HCT116 (cell line): ENCODE data around the gene RNF182. TPM values are rescaled to one million over a fixed set of nuclear protein-coding genes. Genes with fewer than 3 reads are reported as not detected.

Experiments used
- ATAC-seq: fragments of 200-7000 bp; cut with Tn5 transposase; 2 replicates; pipeline ENCODE4 v1.9.1; 2020; ENCODE audit warnings: mild to moderate bottlenecking, moderate library complexity
- BruUV-seq: library from RNA; stranded (reverse); fragments of 400-500 nt; replicated peaks from 2 replicates; lab custom pipeline; 2021; lab: Mats Ljungman, UMichigan
- CTCF ChIA-PET: fragments of 300-600 bp; sonication (Branson Sonifier 250); formaldehyde crosslinking; loops from one replicate; lab custom pipeline; 2021; ENCODE audit warnings: antibody characterized with exemption; lab: Charles Lee
- POLR2A ChIA-PET: fragments of 300-600, 350-600 bp; sonication (Branson Sonifier 250); formaldehyde crosslinking; loops from one replicate; lab custom pipeline; 2021; ENCODE audit warnings: antibody characterized with exemption; lab: Charles Lee
- RAD21 ChIA-PET, 2 experiments: fragments of 300-600 bp; sonication (Branson Sonifier 250); formaldehyde crosslinking; loops; one replicate each; lab custom pipeline; 2023; ENCODE audit warnings: low total read pairs in 2 of 2; ENCODE audit not compliant: uncharacterized antibody in 2 of 2, unreplicated experiment in 2 of 2, low non-redundant PET in 1 of 2; lab: Charles Lee
- DNase-seq: peaks from one replicate; pipeline ENCODE4 v3.0.0-alpha.2; 2010; ENCODE audit warnings: low read depth, low spot score
- H2AFZ ChIP-seq: fragments of 200-600 bp; shearing (Covaris generic), sonication (generic); 2 replicates; pipeline ENCODE4 v1.6.1; 2017; ENCODE audit warnings: low read depth, mixed run types, mixed read lengths, antibody characterized with exemption, low read length; ENCODE audit not compliant: poor library complexity, severe bottlenecking
- H3K27ac ChIP-seq: 2 replicates; pipeline ENCODE4 v1.5.1; 2012; ENCODE audit warnings: low read depth, low read length
- H3K27me3 ChIP-seq: fragments of 200-600 bp; sonication (generic); 2 replicates; pipeline ENCODE4 v1.6.1; 2016; ENCODE audit warnings: mixed run types, low read length, mixed read lengths; ENCODE audit not compliant: insufficient read depth
- H3K36me3 ChIP-seq, 2 experiments: fragments of 200-500 bp in 1 of 2; fragments of 200-600 bp in 1 of 2; sonication (Bioruptor generic) in 1 of 2; sonication (generic) in 1 of 2; 2 replicates each; pipeline versions ENCODE4 v1.5.1 to v1.6.1; 2014 to 2016; ENCODE audit warnings: low read length in 2 of 2, inconsistent platforms in 1 of 2, mixed read lengths in 1 of 2, mixed run types in 1 of 2; ENCODE audit not compliant: insufficient read depth in 2 of 2, control insufficient read depth in 1 of 2
- H3K4me1 ChIP-seq, 2 experiments: fragments of 200-600 bp in 1 of 2; sonication (generic) in 1 of 2; 2 replicates each; pipeline versions ENCODE4 v1.5.1 to v1.6.1; 2012 to 2017; ENCODE audit warnings: low read length in 2 of 2, inconsistent platforms in 1 of 2, mild to moderate bottlenecking in 1 of 2, mixed read lengths in 1 of 2, mixed run types in 1 of 2, moderate library complexity in 1 of 2; ENCODE audit not compliant: insufficient read depth in 2 of 2, control insufficient read depth in 1 of 2
- H3K4me2 ChIP-seq: fragments of 200-600 bp; sonication (generic); 2 replicates; pipeline ENCODE4 v1.6.1; 2017; ENCODE audit warnings: mixed run types, low read length, mixed read lengths
- H3K4me3 ChIP-seq, 2 experiments: fragments of 200-600 bp in 1 of 2; sonication (generic) in 1 of 2; replicated peaks in 1 of 2; 2 replicates each; pipeline ENCODE4 v1.5.1; 2011 to 2016; ENCODE audit warnings: low read length in 2 of 2, control low read depth in 1 of 2, low read depth in 1 of 2, mild to moderate bottlenecking in 1 of 2, mixed read lengths in 1 of 2, mixed run types in 1 of 2
- H3K79me2 ChIP-seq: fragments of 200-600 bp; sonication (generic); 2 replicates; pipeline ENCODE4 v1.6.1; 2017; ENCODE audit warnings: mild to moderate bottlenecking, mixed run types, low read length, moderate library complexity, mixed read lengths; ENCODE audit not compliant: insufficient read depth
- H3K9ac ChIP-seq: fragments of 200-600 bp; sonication (generic); 2 replicates; pipeline ENCODE4 v1.6.1; 2016; ENCODE audit warnings: low read length, mixed read lengths
- H3K9me2 ChIP-seq: fragments of 200-600 bp; sonication (generic), shearing (Covaris generic); 2 replicates; pipeline ENCODE4 v1.6.1; 2017; ENCODE audit warnings: mixed run types, mild to moderate bottlenecking, moderate library complexity; ENCODE audit not compliant: insufficient read depth
- H3K9me3 ChIP-seq, 2 experiments: fragments of 200-500 bp in 1 of 2; fragments of 200-600 bp in 1 of 2; sonication (Bioruptor generic) in 1 of 2; sonication (generic) in 1 of 2; 2 replicates each; pipeline ENCODE4 v1.6.1; 2014 to 2017; ENCODE audit warnings: low read length in 2 of 2, mixed read lengths in 2 of 2, inconsistent platforms in 1 of 2, low read depth in 1 of 2, mild to moderate bottlenecking in 1 of 2, mixed run types in 1 of 2, moderate library complexity in 1 of 2; ENCODE audit not compliant: control insufficient read depth in 1 of 2, insufficient read depth in 1 of 2
- H4K20me1 ChIP-seq: fragments of 200-600 bp; sonication (generic), shearing (Covaris generic); 2 replicates; pipeline ENCODE4 v1.6.1; 2017; ENCODE audit warnings: mixed run types, mild to moderate bottlenecking, moderate library complexity; ENCODE audit not compliant: insufficient read depth
- ATF3 ChIP-seq: IDR thresholded peaks from 2 replicates; pipeline ENCODE4 v1.6.1; 2012
- CBX3 ChIP-seq: IDR thresholded peaks from 2 replicates; pipeline ENCODE4 v1.6.1; 2012; ENCODE audit warnings: low read depth
- CEBPB ChIP-seq: IDR thresholded peaks from 2 replicates; pipeline ENCODE4 v1.6.1; 2012; ENCODE audit warnings: low read depth
- CTCF ChIP-seq, 3 experiments: fragments of 200-600 bp in 1 of 3; sonication (generic) in 1 of 3; IDR thresholded peaks in 2 of 3; conservative IDR thresholded peaks in 1 of 3; 2 replicates each; pipeline ENCODE4 v1.5.1; 2012 to 2017; ENCODE audit warnings: low read depth in 2 of 3, low read length in 2 of 3, antibody characterized with exemption in 1 of 3, borderline replicate concordance in 1 of 3, control low read depth in 1 of 3, mild to moderate bottlenecking in 1 of 3, mixed read lengths in 1 of 3, mixed run types in 1 of 3, moderate library complexity in 1 of 3; ENCODE audit not compliant: insufficient read depth in 1 of 3
- EGR1 ChIP-seq: IDR thresholded peaks from 2 replicates; pipeline ENCODE4 v1.6.1; 2012; ENCODE audit warnings: low read depth
- ELF1 ChIP-seq: IDR thresholded peaks from 2 replicates; pipeline ENCODE4 v1.6.1; 2012; ENCODE audit warnings: low read depth, borderline replicate concordance
- EZH2 ChIP-seq: fragments of 200-600 bp; sonication (generic); IDR thresholded peaks from 2 replicates; pipeline ENCODE4 v1.6.1; 2017; ENCODE audit warnings: antibody characterized with exemption, mixed run types
- EZH2phosphoT487 ChIP-seq: fragments of 200-600 bp; IDR thresholded peaks from 2 replicates; pipeline ENCODE4 v1.6.1; 2018; ENCODE audit warnings: antibody characterized with exemption, borderline replicate concordance
- FOSL1 ChIP-seq: IDR thresholded peaks from 2 replicates; pipeline ENCODE4 v1.6.1; 2012; ENCODE audit warnings: low read depth
- JUND ChIP-seq: IDR thresholded peaks from 2 replicates; pipeline ENCODE4 v1.6.1; 2012
- MAX ChIP-seq: IDR thresholded peaks from 2 replicates; pipeline ENCODE4 v1.6.1; 2012
- POLR2A ChIP-seq: IDR thresholded peaks from 2 replicates; pipeline ENCODE4 v1.7.0; 2011; ENCODE audit warnings: borderline replicate concordance; ENCODE audit not compliant: insufficient read depth, insufficient read length; ENCODE audit errors: extremely low read depth
- POLR2AphosphoS5 ChIP-seq: IDR thresholded peaks from 2 replicates; pipeline ENCODE4 v1.6.1; 2011; ENCODE audit warnings: mild to moderate bottlenecking, low read depth, low read length, moderate library complexity
- RAD21 ChIP-seq: IDR thresholded peaks from 2 replicates; pipeline ENCODE4 v1.6.1; 2012; ENCODE audit warnings: low read depth, mild to moderate bottlenecking
- REST ChIP-seq: IDR thresholded peaks from 2 replicates; pipeline ENCODE4 v1.6.1; 2012; ENCODE audit warnings: low read depth
- SIN3A ChIP-seq: IDR thresholded peaks from 2 replicates; pipeline ENCODE4 v1.6.1; 2012; ENCODE audit warnings: low read depth
- SP1 ChIP-seq: IDR thresholded peaks from 2 replicates; pipeline ENCODE4 v1.6.1; 2012; ENCODE audit warnings: low read depth
- SRF ChIP-seq: IDR thresholded peaks from 2 replicates; pipeline ENCODE4 v1.6.1; 2012; ENCODE audit warnings: low read depth
- TCF7L2 ChIP-seq: IDR thresholded peaks from 2 replicates; pipeline ENCODE4 v1.7.0; 2011; ENCODE audit warnings: borderline replicate concordance, inconsistent platforms; ENCODE audit not compliant: insufficient read depth, insufficient read length; ENCODE audit errors: extremely low read depth
- YY1 ChIP-seq: IDR thresholded peaks from 2 replicates; pipeline ENCODE4 v1.6.1; 2011; ENCODE audit warnings: low read length, low read depth, moderate library complexity, mild to moderate bottlenecking; ENCODE audit not compliant: insufficient replicate concordance; ENCODE audit errors: extremely low read depth
- ZFX ChIP-seq: fragments of 450-650 bp; IDR thresholded peaks from 2 replicates; pipeline ENCODE4 v1.6.1; 2017
- intact Hi-C: fragments of 100-400 bp; cut with micrococcal nuclease; formaldehyde crosslinking; loops from 2 replicates; pipeline ENCODE4 v1.10.0; 2022
- total RNA-seq: library from RNA; stranded (reverse); gene quantifications from one replicate; pipeline ENCODE4 v1.2.1, GENCODE V29; 2021; ENCODE audit not compliant: unreplicated experiment

Gene RNF182
- total RNA-seq, 1 experiment from 2014 or later = 6.5 TPM

- TF ChIP-seq REST = no peak
- TF ChIP-seq MAX = no peak
- no peak for TF ChIP-seq YY1
- no peak for TF ChIP-seq ELF1
- TF ChIP-seq POLR2A = no peak
- TF ChIP-seq SIN3A = no peak
- TF ChIP-seq EZH2 = no peak
Measured at GRCh38 chr6:13902922-13903321, 21.8 kb upstream of the RNF182 start (continued).

- ATAC-seq = no peak
- H3K9ac ChIP-seq = no peak overlapping the region
- peaks cover 20% of the 10 kb centered on the region for H3K27me3 ChIP-seq
- H4K20me1 ChIP-seq = no peaks in the 10 kb centered on the region
- no peak overlapping the region for H3K4me2 ChIP-seq
- intact Hi-C loops = no loop called here
- BruUV-seq = no TSS peak
- ChIA-PET CTCF (no interaction called here), POLR2A (no interaction called here), RAD21 (no interaction called here)
- no peaks in the 10 kb centered on the region for H3K9me3 ChIP-seq
- no peak overlapping the region for H3K27ac ChIP-seq
- no peak for DNase-seq
- H3K4me1 ChIP-seq = no peaks in the 10 kb centered on the region
- no peaks in the 10 kb centered on the region for H3K9me2 ChIP-seq
- no peak overlapping the region for H2AFZ ChIP-seq
- no peaks in the 10 kb centered on the region for H3K79me2 ChIP-seq
- H3K4me3 ChIP-seq = no peak overlapping the region
- H3K36me3 ChIP-seq = no peaks in the 10 kb centered on the region
- TF ChIP-seq MAX = no peak
- no peak for TF ChIP-seq CEBPB
- no peak for TF ChIP-seq SRF
- TF ChIP-seq ATF3 = no peak
- TF ChIP-seq TCF7L2 = no peak
- TF ChIP-seq CTCF (IDR thresholded peaks at IDR 0.05 in 2 of 3, conservative IDR thresholded peaks at IDR 0.05 in 1 of 3; ENCODE audit: borderline replicate concordance in 1 of 3, insufficient read depth in 1 of 3, low read depth in 2 of 3, low read length in 2 of 3) = no peak
- no peak for TF ChIP-seq FOSL1
- TF ChIP-seq RAD21 = no peak
- no peak for TF ChIP-seq EZH2phosphoT487
- no peak for TF ChIP-seq YY1
- no peak for TF ChIP-seq ZFX
- no peak for TF ChIP-seq EGR1
- TF ChIP-seq JUND = no peak
- TF ChIP-seq ELF1 = no peak
- no peak for TF ChIP-seq SP1
- no peak for TF ChIP-seq POLR2A
- TF ChIP-seq SIN3A = no peak
- no peak for TF ChIP-seq CBX3
- no peak for TF ChIP-seq POLR2AphosphoS5
Measured at GRCh38 chr6:13903364-13903763, 21.4 kb upstream of the RNF182 start.
